ENCODE data around the gene MAPKAP1.

- TF ChIP-seq CTCF (IDR thresholded peaks at IDR 0.05; ENCODE audit: insufficient read depth, low read length) (no peak), POLR2AphosphoS5 (IDR thresholded peaks at IDR 0.05; ENCODE audit: low read depth) (no peak), GABPA (IDR thresholded peaks at IDR 0.05; ENCODE audit: low read depth) (no peak)
- TF ChIP-seq, protein P1, sequence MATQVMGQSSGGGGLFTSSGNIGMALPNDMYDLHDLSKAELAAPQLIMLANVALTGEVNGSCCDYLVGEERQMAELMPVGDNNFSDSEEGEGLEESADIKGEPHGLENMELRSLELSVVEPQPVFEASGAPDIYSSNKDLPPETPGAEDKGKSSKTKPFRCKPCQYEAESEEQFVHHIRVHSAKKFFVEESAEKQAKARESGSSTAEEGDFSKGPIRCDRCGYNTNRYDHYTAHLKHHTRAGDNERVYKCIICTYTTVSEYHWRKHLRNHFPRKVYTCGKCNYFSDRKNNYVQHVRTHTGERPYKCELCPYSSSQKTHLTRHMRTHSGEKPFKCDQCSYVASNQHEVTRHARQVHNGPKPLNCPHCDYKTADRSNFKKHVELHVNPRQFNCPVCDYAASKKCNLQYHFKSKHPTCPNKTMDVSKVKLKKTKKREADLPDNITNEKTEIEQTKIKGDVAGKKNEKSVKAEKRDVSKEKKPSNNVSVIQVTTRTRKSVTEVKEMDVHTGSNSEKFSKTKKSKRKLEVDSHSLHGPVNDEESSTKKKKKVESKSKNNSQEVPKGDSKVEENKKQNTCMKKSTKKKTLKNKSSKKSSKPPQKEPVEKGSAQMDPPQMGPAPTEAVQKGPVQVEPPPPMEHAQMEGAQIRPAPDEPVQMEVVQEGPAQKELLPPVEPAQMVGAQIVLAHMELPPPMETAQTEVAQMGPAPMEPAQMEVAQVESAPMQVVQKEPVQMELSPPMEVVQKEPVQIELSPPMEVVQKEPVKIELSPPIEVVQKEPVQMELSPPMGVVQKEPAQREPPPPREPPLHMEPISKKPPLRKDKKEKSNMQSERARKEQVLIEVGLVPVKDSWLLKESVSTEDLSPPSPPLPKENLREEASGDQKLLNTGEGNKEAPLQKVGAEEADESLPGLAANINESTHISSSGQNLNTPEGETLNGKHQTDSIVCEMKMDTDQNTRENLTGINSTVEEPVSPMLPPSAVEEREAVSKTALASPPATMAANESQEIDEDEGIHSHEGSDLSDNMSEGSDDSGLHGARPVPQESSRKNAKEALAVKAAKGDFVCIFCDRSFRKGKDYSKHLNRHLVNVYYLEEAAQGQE (IDR thresholded peaks at IDR 0.05; ENCODE audit: insufficient replicate concordance, low read depth), result no peak
These were observed 32.4 kb upstream of the MAPKAP1 start for GRCh38 chr9:125739436-125739835.

Measured in HL-60 (cell line).